Transverse colon (tissue), 1 donor: ENCODE data around the gene RAB30.

ENCODE experiments used
- EP300 ChIP-seq: sonication (generic); formaldehyde crosslinking; IDR thresholded peaks from one replicate; pipeline ENCODE4 v1.6.1; 2017; ENCODE audit warnings: antibody characterized with exemption, low read depth
- POLR2A ChIP-seq: fragments of 450-650 bp; IDR thresholded peaks from one replicate; pipeline ENCODE4 v1.6.1; 2016; ENCODE audit warnings: antibody characterized with exemption, mild to moderate bottlenecking, moderate library complexity

DNA sequence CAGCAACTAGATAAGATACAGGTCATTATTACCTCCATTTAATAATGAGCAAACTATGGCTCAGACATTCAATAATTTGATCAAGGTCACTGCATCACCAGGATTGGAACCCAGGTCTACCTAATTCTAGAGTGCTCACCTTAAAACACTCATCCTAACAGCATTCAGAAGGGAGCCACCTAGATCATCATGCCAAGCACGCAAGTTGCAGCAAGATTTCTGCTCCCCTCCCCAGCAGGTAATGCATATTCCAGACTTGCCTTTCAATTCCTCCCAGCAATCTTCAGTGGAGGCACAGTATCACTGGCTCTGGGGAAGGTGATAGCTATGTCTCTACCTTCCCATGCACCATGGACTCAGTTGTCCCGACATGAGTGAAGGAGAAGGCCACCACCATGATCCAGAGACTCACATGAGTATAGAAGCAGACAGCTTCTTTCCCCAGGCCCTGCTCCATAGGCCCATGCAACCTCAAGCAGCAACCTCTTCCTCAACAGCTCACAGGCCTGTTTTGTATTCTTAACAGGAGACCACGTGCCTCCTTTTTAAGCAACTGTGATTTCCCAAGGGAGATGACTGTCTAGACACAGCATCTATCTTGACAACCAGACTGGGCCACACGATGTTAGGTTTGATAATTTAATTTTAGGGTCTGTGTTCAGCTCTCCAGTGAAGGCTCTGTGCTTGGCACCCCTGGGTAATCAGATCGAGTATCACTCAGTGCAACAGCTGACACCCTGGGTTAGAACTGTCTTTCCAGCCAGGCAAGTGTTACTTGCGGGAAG is 36.4 kb downstream of the RAB30 start:
- TF ChIP-seq POLR2A (no peak), EP300 (no peak)
